Measurements from ENCODE around the gene LDAH. TPM values are rescaled to one million over a fixed set of nuclear protein-coding genes. Genes with fewer than 3 reads are reported as not detected.
A peak's percentile ranks its signal among the peaks of the same experiment; 100 is the strongest.

LDAH gene
- total and polyA plus RNA-seq, 7 donors: 6.0 to 18.3 (median 12.2) TPM

DNA sequence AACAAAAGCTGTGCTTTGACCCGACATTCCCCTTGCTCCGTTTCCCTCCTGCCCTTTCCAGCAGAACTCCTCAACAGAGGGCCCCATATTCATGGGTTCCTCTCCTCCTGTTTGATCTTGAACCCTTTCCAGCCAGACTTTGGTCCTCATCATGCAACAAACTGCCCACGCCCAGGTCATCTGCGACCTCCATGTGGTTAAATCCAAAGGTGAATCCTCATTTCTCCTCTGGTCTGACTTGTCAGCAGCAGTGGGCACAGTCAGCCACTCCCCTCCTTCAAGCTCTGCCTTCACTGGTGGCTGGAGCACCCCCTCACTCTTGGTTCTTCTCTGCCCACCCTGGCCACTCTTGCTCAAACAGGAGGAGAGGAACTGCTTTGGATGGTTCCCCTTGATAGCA lies 174.7 kb downstream of the LDAH start:
- Histone ChIP-seq H3K4me3 (no peak overlapping the region), H3K4me1 (peaks cover 0 to 52% (median 43%) of the 10 kb centered on the region in 4 donors), H3K36me3 (peaks cover 0 to 32% (median 15%) of the 10 kb centered on the region in 4 donors), H3K9me3 (no peaks in the 10 kb centered on the region), H3K27ac (peak overlapping the region; percentile 89 to 97 (median 92)), H3K27me3 (no peaks in the 10 kb centered on the region)
- DNase-seq: no peak
- 61 to 83% methylated on average over 4 of the region's 4 CpGs for WGBS, 2 donors
- intact Hi-C loops (cut with DNase I): loop anchor here (10.0 kb wide), 1 partner anchor 513 kb away; no protein-coding TSS in a partner anchor
- TF ChIP-seq POLR2AphosphoS5 (IDR thresholded peaks at IDR 0.05) (no peak), EP300 (IDR thresholded peaks at IDR 0.05) (no peak), CTCF (IDR thresholded peaks at IDR 0.05) (no peak), POLR2A (IDR thresholded peaks at IDR 0.05) (no peak)

DNA sequence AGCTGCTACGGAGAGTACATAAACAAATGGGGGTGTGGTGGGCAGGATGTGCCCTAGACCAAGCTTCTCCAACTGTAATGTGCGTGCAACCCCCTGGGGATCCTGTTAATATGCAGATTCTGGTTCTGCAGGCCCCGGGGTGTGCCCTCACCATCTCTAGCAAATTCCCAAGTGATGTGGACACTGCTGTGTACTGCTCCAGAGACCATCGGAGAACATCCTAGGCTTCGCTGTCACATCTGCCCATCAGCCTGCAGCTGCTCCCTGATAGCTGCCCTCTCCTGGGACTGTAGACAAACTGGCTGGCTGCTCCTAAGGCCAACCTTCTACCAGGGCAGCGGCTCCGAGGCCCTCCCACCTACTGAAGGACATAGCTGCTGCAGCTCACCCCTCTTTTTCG lies 175.2 kb downstream of the LDAH start:
- H3K4me1 ChIP-seq: peaks cover 0 to 55% (median 44%) of the 10 kb centered on the region in 4 donors
- WGBS, 2 donors: 82 to 90% methylated on average over 8 of the region's 8 CpGs
- intact Hi-C loops (cut with DNase I): loop anchor here (10.0 kb wide), 1 partner anchor 513 kb away; no protein-coding TSS in a partner anchor
- no peak overlapping the region for H3K4me3 ChIP-seq
- no peaks in the 10 kb centered on the region for H3K9me3 ChIP-seq
- no peak for DNase-seq
- H3K36me3 ChIP-seq: peaks cover 0 to 37% (median 16%) of the 10 kb centered on the region in 4 donors
- H3K27me3 ChIP-seq: no peaks in the 10 kb centered on the region
- peak overlapping the region; percentile 89 to 97 (median 92) for H3K27ac ChIP-seq
- TF ChIP-seq POLR2AphosphoS5 (IDR thresholded peaks at IDR 0.05): no peak
- no peak for TF ChIP-seq POLR2A (IDR thresholded peaks at IDR 0.05)
- no peak for TF ChIP-seq EP300 (IDR thresholded peaks at IDR 0.05)
- TF ChIP-seq CTCF (IDR thresholded peaks at IDR 0.05): no peak

- no peak for DNase-seq
- intact Hi-C loops (cut with DNase I): loop anchor here (10.0 kb wide), 1 partner anchor 512 kb away; no protein-coding TSS in a partner anchor
Measured at GRCh38 chr2:20647211-20647610, 175.7 kb downstream of the LDAH start.

GRCh38 chr2:20646446-20646845 lies 176.5 kb downstream of the LDAH start:
- TF ChIP-seq EP300 (IDR thresholded peaks at IDR 0.05) (no peak), POLR2A (IDR thresholded peaks at IDR 0.05) (no peak), CTCF (IDR thresholded peaks at IDR 0.05) (no peak)
- peaks cover 0 to 55% (median 50%) of the 10 kb centered on the region in 4 donors for H3K4me1 ChIP-seq
- WGBS, 2 donors: 96 to 97% methylated on average over 20 of the region's 20 CpGs
- no peaks in the 10 kb centered on the region for H3K27me3 ChIP-seq
- H3K9me3 ChIP-seq: no peaks in the 10 kb centered on the region
- intact Hi-C loops (cut with DNase I): loop anchor here (10.0 kb wide), 1 partner anchor 512 kb away; no protein-coding TSS in a partner anchor
- H3K27ac ChIP-seq: peak overlapping the region in 2 of 4 donors; percentile 89 to 94
- no peak overlapping the region for H3K4me3 ChIP-seq
- DNase-seq: no peak
- peaks cover 0 to 40% (median 17%) of the 10 kb centered on the region in 4 donors for H3K36me3 ChIP-seq

More at GRCh38 chr2:20647211-20647610, 175.7 kb downstream of the LDAH start:
- no peak overlapping the region for H3K4me3 ChIP-seq
- peaks cover 0 to 40% (median 17%) of the 10 kb centered on the region in 4 donors for H3K36me3 ChIP-seq
- peaks cover 0 to 55% (median 49%) of the 10 kb centered on the region in 4 donors for H3K4me1 ChIP-seq
- H3K27ac ChIP-seq: peak overlapping the region; percentile 89 to 97 (median 92)
- TF ChIP-seq CTCF (IDR thresholded peaks at IDR 0.05): no peak
- TF ChIP-seq POLR2A (IDR thresholded peaks at IDR 0.05): no peak
- no peak for TF ChIP-seq POLR2AphosphoS5 (IDR thresholded peaks at IDR 0.05)
- no peak for TF ChIP-seq EP300 (IDR thresholded peaks at IDR 0.05)
- H3K9me3 ChIP-seq: no peaks in the 10 kb centered on the region
- no peaks in the 10 kb centered on the region for H3K27me3 ChIP-seq
- WGBS, 2 donors: 93 to 96% methylated on average over 3 of the region's 3 CpGs

All from sigmoid colon (tissue), 7 donors.